WTC11 (cell line): Measurements from ENCODE around the gene GUCY1A2. TPM values are rescaled to one million over a fixed set of nuclear protein-coding genes. Genes with fewer than 3 reads are reported as not detected.

Source experiments
- ATAC-seq: fragments of 200-7000 bp; cut with Tn5 transposase; 2 replicates; pipeline ENCODE4 v1.10.0; 2021; ENCODE audit warnings: mild to moderate bottlenecking, moderate library complexity
- CTCF ChIA-PET: fragments of 300-600 bp; sonication (Branson Sonifier 250); formaldehyde crosslinking; loops from one replicate; lab custom pipeline; 2021; ENCODE audit warnings: antibody characterized with exemption; lab: Charles Lee
- POLR2A ChIA-PET: fragments of 350-600 bp; sonication (Branson Sonifier 250); formaldehyde crosslinking; loops from one replicate; lab custom pipeline; 2021; ENCODE audit warnings: antibody characterized with exemption; lab: Charles Lee
- DNase-seq: peaks from one replicate; pipeline ENCODE4 v3.0.0; 2021; ENCODE audit warnings: low spot score
- H3K27ac Mint-ChIP-seq: 2 replicates; pipeline ENCODE4 v1.8.0; 2021; ENCODE audit warnings: mixed read lengths
- H3K27me3 Mint-ChIP-seq: 2 replicates; pipeline ENCODE4 v1.8.0; 2021; ENCODE audit warnings: low read depth, mild to moderate bottlenecking, moderate library complexity, mixed read lengths
- H3K36me3 Mint-ChIP-seq: 2 replicates; pipeline ENCODE4 v1.8.0; 2021; ENCODE audit warnings: mixed read lengths
- H3K4me1 Mint-ChIP-seq: 2 replicates; pipeline ENCODE4 v1.8.0; 2022; ENCODE audit warnings: mixed read lengths
- H3K4me3 Mint-ChIP-seq: 2 replicates; pipeline ENCODE4 v1.8.0; 2021; ENCODE audit warnings: mild to moderate bottlenecking, moderate library complexity, mixed read lengths
- H3K9me3 Mint-ChIP-seq: 2 replicates; pipeline ENCODE4 v1.8.0; 2021; ENCODE audit warnings: mixed read lengths
- CREB1 ChIP-seq: sonication (generic); formaldehyde crosslinking; IDR thresholded peaks from 2 replicates; pipeline ENCODE4 v1.8.0; 2023; ENCODE audit warnings: mild to moderate bottlenecking, missing genetic modification reagents
- E2F4 ChIP-seq: sonication (generic); formaldehyde crosslinking; IDR thresholded peaks from 2 replicates; pipeline ENCODE4 v1.8.1; 2022; ENCODE audit warnings: low read depth, mild to moderate bottlenecking, moderate library complexity, missing genetic modification reagents, borderline replicate concordance
- ESRRA ChIP-seq: sonication (generic); formaldehyde crosslinking; IDR thresholded peaks from 2 replicates; pipeline ENCODE4 v1.8.1; 2022; ENCODE audit warnings: mild to moderate bottlenecking, missing genetic modification reagents, borderline replicate concordance
- GRHL2 ChIP-seq: fragments of 250-450 bp; sonication (Bioruptor Pico); IDR thresholded peaks from 2 replicates; pipeline ENCODE4 v1.8.0; 2022; ENCODE audit warnings: mild to moderate bottlenecking, moderate library complexity; ENCODE audit not compliant: insufficient replicate concordance, severe bottlenecking
- HMGA2 ChIP-seq: fragments of 250-450 bp; sonication (Bioruptor Pico); IDR thresholded peaks from 2 replicates; pipeline ENCODE4 v1.4.0; 2021; ENCODE audit warnings: mild to moderate bottlenecking, moderate library complexity
- NR3C1 ChIP-seq: sonication (generic); formaldehyde crosslinking; conservative IDR thresholded peaks from 2 replicates; pipeline ENCODE4 v1.8.1; 2023; ENCODE audit warnings: low read depth, mild to moderate bottlenecking, missing genetic modification reagents
- ZNF121 ChIP-seq: sonication (generic); formaldehyde crosslinking; IDR thresholded peaks from 2 replicates; pipeline ENCODE4 v1.8.0; 2023; ENCODE audit warnings: missing genetic modification reagents
- ZNF232 ChIP-seq: sonication (generic); formaldehyde crosslinking; IDR thresholded peaks from 2 replicates; pipeline ENCODE4 v1.8.0; 2022; ENCODE audit warnings: mild to moderate bottlenecking, missing genetic modification reagents
- ZSCAN18 ChIP-seq: fragments of 250-450 bp; sonication (Bioruptor Pico); IDR thresholded peaks from 2 replicates; pipeline ENCODE4 v2.1.2; 2022; ENCODE audit warnings: mild to moderate bottlenecking, moderate library complexity
- total RNA-seq: library from RNA; stranded (reverse); gene quantifications from 3 replicates; pipeline ENCODE4 v1.2.3, GENCODE V29; 2021
- TF ChIP-seq, protein P1 (sequence below): sonication (generic); formaldehyde crosslinking; IDR thresholded peaks from 2 replicates; pipeline ENCODE4 v1.8.1; 2023; ENCODE audit warnings: mild to moderate bottlenecking, missing genetic modification reagents, borderline replicate concordance
- TF ChIP-seq, protein P2 (sequence below): sonication (generic); formaldehyde crosslinking; IDR thresholded peaks from 2 replicates; pipeline ENCODE4 v1.8.0; 2022; ENCODE audit warnings: missing genetic modification reagents
- TF ChIP-seq, protein P3 (sequence below): sonication (generic); formaldehyde crosslinking; IDR thresholded peaks from 2 replicates; pipeline ENCODE4 v1.8.1; 2023; ENCODE audit warnings: mild to moderate bottlenecking, missing genetic modification reagents, moderate library complexity

The GUCY1A2 gene
- total RNA-seq, 1 experiment from 2014 or later, result 0.90 TPM

GRCh38 chr11:106879029-106879428 lies 139.2 kb downstream of the GUCY1A2 start (continued):
- TF ChIP-seq, protein P1, sequence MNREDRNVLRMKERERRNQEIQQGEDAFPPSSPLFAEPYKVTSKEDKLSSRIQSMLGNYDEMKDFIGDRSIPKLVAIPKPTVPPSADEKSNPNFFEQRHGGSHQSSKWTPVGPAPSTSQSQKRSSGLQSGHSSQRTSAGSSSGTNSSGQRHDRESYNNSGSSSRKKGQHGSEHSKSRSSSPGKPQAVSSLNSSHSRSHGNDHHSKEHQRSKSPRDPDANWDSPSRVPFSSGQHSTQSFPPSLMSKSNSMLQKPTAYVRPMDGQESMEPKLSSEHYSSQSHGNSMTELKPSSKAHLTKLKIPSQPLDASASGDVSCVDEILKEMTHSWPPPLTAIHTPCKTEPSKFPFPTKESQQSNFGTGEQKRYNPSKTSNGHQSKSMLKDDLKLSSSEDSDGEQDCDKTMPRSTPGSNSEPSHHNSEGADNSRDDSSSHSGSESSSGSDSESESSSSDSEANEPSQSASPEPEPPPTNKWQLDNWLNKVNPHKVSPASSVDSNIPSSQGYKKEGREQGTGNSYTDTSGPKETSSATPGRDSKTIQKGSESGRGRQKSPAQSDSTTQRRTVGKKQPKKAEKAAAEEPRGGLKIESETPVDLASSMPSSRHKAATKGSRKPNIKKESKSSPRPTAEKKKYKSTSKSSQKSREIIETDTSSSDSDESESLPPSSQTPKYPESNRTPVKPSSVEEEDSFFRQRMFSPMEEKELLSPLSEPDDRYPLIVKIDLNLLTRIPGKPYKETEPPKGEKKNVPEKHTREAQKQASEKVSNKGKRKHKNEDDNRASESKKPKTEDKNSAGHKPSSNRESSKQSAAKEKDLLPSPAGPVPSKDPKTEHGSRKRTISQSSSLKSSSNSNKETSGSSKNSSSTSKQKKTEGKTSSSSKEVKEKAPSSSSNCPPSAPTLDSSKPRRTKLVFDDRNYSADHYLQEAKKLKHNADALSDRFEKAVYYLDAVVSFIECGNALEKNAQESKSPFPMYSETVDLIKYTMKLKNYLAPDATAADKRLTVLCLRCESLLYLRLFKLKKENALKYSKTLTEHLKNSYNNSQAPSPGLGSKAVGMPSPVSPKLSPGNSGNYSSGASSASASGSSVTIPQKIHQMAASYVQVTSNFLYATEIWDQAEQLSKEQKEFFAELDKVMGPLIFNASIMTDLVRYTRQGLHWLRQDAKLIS (CRISPR knock-in tag), result no peak
- TF ChIP-seq ZNF121 (no peak), HMGA2 (CRISPR knock-in tag) (no peak), GRHL2 (CRISPR knock-in tag) (no peak)
- TF ChIP-seq, protein P2, sequence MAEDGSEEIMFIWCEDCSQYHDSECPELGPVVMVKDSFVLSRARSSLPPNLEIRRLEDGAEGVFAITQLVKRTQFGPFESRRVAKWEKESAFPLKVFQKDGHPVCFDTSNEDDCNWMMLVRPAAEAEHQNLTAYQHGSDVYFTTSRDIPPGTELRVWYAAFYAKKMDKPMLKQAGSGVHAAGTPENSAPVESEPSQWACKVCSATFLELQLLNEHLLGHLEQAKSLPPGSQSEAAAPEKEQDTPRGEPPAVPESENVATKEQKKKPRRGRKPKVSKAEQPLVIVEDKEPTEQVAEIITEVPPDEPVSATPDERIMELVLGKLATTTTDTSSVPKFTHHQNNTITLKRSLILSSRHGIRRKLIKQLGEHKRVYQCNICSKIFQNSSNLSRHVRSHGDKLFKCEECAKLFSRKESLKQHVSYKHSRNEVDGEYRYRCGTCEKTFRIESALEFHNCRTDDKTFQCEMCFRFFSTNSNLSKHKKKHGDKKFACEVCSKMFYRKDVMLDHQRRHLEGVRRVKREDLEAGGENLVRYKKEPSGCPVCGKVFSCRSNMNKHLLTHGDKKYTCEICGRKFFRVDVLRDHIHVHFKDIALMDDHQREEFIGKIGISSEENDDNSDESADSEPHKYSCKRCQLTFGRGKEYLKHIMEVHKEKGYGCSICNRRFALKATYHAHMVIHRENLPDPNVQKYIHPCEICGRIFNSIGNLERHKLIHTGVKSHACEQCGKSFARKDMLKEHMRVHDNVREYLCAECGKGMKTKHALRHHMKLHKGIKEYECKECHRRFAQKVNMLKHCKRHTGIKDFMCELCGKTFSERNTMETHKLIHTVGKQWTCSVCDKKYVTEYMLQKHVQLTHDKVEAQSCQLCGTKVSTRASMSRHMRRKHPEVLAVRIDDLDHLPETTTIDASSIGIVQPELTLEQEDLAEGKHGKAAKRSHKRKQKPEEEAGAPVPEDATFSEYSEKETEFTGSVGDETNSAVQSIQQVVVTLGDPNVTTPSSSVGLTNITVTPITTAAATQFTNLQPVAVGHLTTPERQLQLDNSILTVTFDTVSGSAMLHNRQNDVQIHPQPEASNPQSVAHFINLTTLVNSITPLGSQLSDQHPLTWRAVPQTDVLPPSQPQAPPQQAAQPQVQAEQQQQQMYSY (CRISPR knock-in tag), result no peak
- TF ChIP-seq, protein P3, sequence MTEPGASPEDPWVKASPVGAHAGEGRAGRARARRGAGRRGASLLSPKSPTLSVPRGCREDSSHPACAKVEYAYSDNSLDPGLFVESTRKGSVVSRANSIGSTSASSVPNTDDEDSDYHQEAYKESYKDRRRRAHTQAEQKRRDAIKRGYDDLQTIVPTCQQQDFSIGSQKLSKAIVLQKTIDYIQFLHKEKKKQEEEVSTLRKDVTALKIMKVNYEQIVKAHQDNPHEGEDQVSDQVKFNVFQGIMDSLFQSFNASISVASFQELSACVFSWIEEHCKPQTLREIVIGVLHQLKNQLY (CRISPR knock-in tag), result no peak

DNA sequence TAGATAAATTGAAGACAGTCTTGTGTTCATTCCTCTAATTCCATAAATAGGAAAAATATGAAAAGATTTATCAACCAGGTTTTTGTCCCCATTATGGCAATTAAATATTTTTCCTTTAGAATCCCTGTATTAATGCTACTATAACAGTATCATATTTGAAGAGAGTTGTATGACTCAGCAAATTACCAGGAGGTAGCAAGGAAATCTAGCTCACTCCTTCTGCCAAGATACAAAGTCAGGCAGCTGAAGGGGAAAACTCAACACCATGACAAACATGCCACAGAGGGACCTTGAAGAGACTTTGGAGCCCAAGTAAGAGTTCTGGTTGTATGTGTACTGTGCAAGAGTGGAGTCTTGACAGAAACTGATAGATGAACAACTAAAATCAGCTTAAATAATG lies 143.3 kb downstream of the GUCY1A2 start:
- Mint-ChIP-seq H3K4me1 (no peaks in the 10 kb centered on the region), H3K36me3 (no peaks in the 10 kb centered on the region), H3K27ac (no peak overlapping the region), H3K4me3 (no peak overlapping the region), H3K9me3 (0 out of 2 replicates have a peak, but pooled peaks cover 10% of the 10 kb centered on the region), H3K27me3 (no peaks in the 10 kb centered on the region)
- POLR2A ChIA-PET, result no interaction called here
- no peak for TF ChIP-seq ZSCAN18 (CRISPR knock-in tag)
- TF ChIP-seq CREB1 (CRISPR knock-in tag), result no peak
- TF ChIP-seq ZNF232 (CRISPR knock-in tag), result no peak
- no peak for TF ChIP-seq E2F4 (CRISPR knock-in tag)
- CTCF ChIA-PET, result no interaction called here
- ATAC-seq (no peak), DNase-seq (no peak)

GRCh38 chr11:106872246-106872645 lies 146.0 kb downstream of the GUCY1A2 start:
- Mint-ChIP-seq H3K4me3 (no peak overlapping the region), H3K27ac (no peak overlapping the region), H3K4me1 (no peaks in the 10 kb centered on the region), H3K27me3 (no peaks in the 10 kb centered on the region), H3K36me3 (no peaks in the 10 kb centered on the region)
- DNase-seq (no peak), ATAC-seq (no peak)
- CTCF ChIA-PET, result no interaction called here
- TF ChIP-seq ESRRA (CRISPR knock-in tag), result no peak
- TF ChIP-seq NR3C1, result no peak
- TF ChIP-seq, all 79 proteins: peak for 0
- POLR2A ChIA-PET, result no interaction called here
- H3K9me3 Mint-ChIP-seq, result peaks cover 17% of the 10 kb centered on the region
